ENCODE results near the gene GSN. TPM values are rescaled to one million over a fixed set of nuclear protein-coding genes. Genes with fewer than 3 reads are reported as not detected.

The GSN gene
- 10 to 100 TPM in 1 of 2 donors, 1 to 10 TPM in 1; 9.4 to 40.9 TPM for total RNA-seq

- no peaks in the 10 kb centered on the region for H3K27me3 Mint-ChIP-seq
- DNase-seq (ENCODE audit: low spot score) (peak; percentile 78), ATAC-seq (peak; percentile 91 to 94)
- H3K4me3 Mint-ChIP-seq = peak within 1 kb of the TSS; percentile 86
- peak within 1 kb of the TSS; percentile 60 to 91 for H3K27ac Mint-ChIP-seq
- no peaks in the 10 kb centered on the region for H3K36me3 Mint-ChIP-seq
- no peaks in the 10 kb centered on the region for H3K9me3 Mint-ChIP-seq
- peaks cover 49% of the 10 kb centered on the region in 2 donors for H3K4me1 Mint-ChIP-seq (ENCODE audit: low read depth in 2 of 2)
These were observed at the start of gene GSN for GRCh38 chr9:121267689-121268597. Gene GSN (plus strand): TSS chr9:121268162. CDS start chr9:121301972, 33,810 bp downstream.

DNA sequence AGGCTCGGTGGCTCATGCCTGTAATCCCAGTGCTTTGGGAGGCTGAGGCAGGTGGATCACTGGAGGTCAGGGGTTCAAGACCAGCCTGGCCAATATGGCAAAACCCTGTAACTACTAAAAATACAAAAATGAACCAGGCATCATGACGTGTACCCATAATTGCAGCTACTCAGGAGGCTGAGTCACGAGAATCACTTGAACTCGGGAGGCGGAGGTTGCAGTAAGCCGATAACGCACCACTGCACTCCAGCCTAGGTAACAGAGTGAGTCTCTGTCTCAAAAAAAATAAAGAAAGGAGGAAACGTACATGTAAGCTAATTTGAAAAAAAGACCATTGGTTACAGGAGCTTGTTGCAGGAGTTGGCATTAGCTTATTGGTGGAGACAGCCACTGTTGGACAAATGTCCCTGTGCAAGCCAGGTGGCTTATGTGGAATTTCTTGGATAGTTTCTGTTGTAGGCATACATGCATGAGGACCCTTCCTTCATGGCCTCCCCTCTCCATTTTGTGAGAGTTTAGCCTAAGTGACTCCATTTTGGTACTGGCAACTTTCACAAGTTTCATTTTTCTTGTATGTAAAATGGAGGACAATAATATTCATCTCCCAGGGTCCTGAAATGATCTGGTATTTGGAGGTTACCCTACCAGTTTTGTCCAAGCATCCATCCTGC lies 49.5 kb upstream of the GSN start:
- H3K4me1 Mint-ChIP-seq (ENCODE audit: low read depth in 2 of 2) = peaks cover 14 to 20% of the 10 kb centered on the region in 2 donors
- DNase-seq (ENCODE audit: low spot score) (no peak), ATAC-seq (no peak)
- no peaks in the 10 kb centered on the region for H3K27me3 Mint-ChIP-seq
- peaks cover 6% of the 10 kb centered on the region for H3K36me3 Mint-ChIP-seq
- H3K9me3 Mint-ChIP-seq = no peaks in the 10 kb centered on the region
- peak overlapping the region; percentile 34 for H3K4me3 Mint-ChIP-seq
- no peak overlapping the region for H3K27ac Mint-ChIP-seq

DNA sequence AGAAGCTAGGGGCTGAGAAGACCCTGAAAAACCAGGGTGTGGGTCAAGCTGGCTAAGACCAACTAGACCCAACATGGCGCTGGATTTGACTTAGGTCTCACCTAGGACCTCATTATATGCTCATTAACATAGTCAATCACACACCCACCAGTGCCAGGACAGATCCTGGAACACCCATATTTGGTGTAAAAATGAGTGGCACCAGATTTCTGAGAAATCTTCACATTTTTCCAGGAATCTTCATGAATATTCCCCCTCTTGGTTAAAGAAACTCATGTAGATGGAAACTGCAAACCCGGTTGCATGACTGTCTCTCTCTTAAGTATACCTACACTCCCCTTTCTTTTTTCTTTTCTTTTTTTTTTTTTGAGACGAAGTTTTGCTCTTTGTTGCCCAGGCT lies 48.4 kb upstream of the GSN start:
- H3K4me3 Mint-ChIP-seq = no peak overlapping the region
- no peaks in the 10 kb centered on the region for H3K9me3 Mint-ChIP-seq

DNA sequence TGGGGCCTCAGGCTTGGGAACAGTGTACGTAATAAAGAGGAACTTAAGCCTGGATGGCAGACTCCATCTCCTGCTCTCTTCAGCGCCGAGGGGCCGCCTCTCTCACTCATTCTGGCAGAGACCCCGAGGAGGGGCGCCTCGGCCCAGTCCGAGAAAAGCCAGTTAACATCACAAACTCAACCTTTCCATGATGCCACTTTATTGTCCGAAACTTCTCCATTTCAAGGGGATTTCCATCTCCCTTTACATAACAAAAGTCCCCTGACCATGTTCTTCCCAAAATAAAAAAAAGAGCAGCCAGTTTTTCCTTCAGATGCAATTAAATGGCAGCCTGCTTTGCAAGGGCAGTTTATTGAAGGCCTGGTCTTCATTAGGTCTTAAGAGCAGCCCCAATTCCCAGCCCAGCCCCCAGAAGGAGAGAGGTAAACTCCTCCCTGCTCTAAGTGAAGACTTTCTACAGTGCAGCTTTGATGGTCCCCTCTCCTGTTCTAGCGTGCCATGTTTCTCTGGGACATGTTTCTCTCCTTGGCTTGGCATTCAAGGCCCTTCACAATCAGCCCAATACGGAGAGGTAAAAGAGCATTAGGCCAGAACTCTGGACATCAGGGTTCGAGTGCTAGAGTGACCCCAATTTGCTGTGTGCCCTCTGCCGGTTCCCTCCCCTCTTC lies 46.8 kb upstream of the GSN start:
- H3K4me3 Mint-ChIP-seq = no peak overlapping the region
- DNase-seq (ENCODE audit: low spot score) = no peak
- no peaks in the 10 kb centered on the region for H3K9me3 Mint-ChIP-seq
- peaks cover 6% of the 10 kb centered on the region for H3K36me3 Mint-ChIP-seq
- ATAC-seq = no peak
- H3K27me3 Mint-ChIP-seq = no peaks in the 10 kb centered on the region
- H3K27ac Mint-ChIP-seq = no peak overlapping the region
- peaks cover 12 to 19% of the 10 kb centered on the region in 2 donors for H3K4me1 Mint-ChIP-seq (ENCODE audit: low read depth in 2 of 2)

More for the DNA sequence above, 48.4 kb upstream of the GSN start:
- Mint-ChIP-seq H3K27me3 (no peaks in the 10 kb centered on the region), H3K27ac (no peak overlapping the region), H3K36me3 (peaks cover 6% of the 10 kb centered on the region), H3K4me1 (ENCODE audit: low read depth in 2 of 2) (peaks cover 14 to 20% of the 10 kb centered on the region in 2 donors)
- DNase-seq (ENCODE audit: low spot score) (no peak), ATAC-seq (no peak)

GRCh38 chr9:121221664-121222055 lies 46.3 kb upstream of the GSN start:
- Mint-ChIP-seq H3K4me3 (no peak overlapping the region), H3K9me3 (no peaks in the 10 kb centered on the region), H3K27me3 (no peaks in the 10 kb centered on the region), H3K27ac (no peak overlapping the region), H3K4me1 (ENCODE audit: low read depth in 2 of 2) (peaks cover 8 to 14% of the 10 kb centered on the region in 2 donors), H3K36me3 (peaks cover 6% of the 10 kb centered on the region)
- no peak for ATAC-seq
- no peak for DNase-seq (ENCODE audit: low spot score)

GRCh38 chr9:121222524-121223171 lies 45.3 kb upstream of the GSN start:
- no peaks in the 10 kb centered on the region for H3K9me3 Mint-ChIP-seq
- H3K27me3 Mint-ChIP-seq = no peaks in the 10 kb centered on the region
- H3K4me1 Mint-ChIP-seq (ENCODE audit: low read depth in 2 of 2) = peaks cover 8 to 12% of the 10 kb centered on the region in 2 donors
- ATAC-seq (no peak), DNase-seq (ENCODE audit: low spot score) (no peak)
- H3K27ac Mint-ChIP-seq = no peak overlapping the region
- peaks cover 5% of the 10 kb centered on the region for H3K36me3 Mint-ChIP-seq
- no peak overlapping the region for H3K4me3 Mint-ChIP-seq

DNA sequence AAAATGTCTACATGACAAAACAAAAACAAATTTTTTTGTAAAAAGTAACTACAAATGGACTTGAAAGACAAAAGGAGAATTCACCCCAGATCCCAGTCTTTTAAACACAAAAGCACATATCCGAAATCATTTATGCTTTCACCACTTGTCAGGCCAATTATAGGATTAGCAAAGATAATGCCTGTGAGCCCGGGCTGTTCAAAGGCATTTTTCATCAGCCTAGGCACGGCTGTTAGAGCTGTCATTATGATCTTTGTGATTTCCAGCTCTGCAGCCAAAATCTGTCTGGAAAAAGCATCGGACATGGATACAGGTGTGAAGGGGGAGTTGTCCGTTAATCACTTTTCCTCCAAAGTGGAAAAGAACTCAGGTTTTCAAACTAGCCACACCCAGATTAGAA lies 42.7 kb upstream of the GSN start:
- Mint-ChIP-seq H3K4me1 (ENCODE audit: low read depth in 2 of 2) (peaks cover 6 to 10% of the 10 kb centered on the region in 2 donors), H3K27ac (no peak overlapping the region), H3K36me3 (no peaks in the 10 kb centered on the region), H3K27me3 (no peaks in the 10 kb centered on the region), H3K4me3 (no peak overlapping the region), H3K9me3 (no peaks in the 10 kb centered on the region)
- DNase-seq (ENCODE audit: low spot score) = no peak
- ATAC-seq = no peak

DNA sequence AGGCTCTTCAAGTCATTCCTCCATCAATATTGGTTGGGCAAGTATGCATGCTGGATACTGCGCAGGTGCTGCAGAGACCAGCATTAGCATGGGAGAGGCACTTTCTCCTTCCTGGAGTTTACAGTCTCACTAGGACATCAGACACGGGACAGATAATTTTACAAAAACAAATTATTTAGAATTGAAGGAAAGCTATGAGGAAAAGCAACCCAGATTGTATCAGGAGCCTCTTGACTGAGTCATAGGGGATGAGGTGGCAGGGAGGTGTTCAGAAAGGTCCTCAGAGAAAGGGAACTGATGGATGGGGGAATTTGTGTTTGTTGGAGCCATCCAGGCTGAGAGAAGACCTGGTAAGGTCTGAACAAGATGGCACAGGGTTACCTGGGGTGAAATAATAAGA lies 41.8 kb upstream of the GSN start:
- no peak for ATAC-seq
- H3K9me3 Mint-ChIP-seq = no peaks in the 10 kb centered on the region
- no peaks in the 10 kb centered on the region for H3K27me3 Mint-ChIP-seq
- H3K27ac Mint-ChIP-seq = no peak overlapping the region
- H3K36me3 Mint-ChIP-seq = peaks cover under 1% of the 10 kb centered on the region
- H3K4me3 Mint-ChIP-seq = no peak overlapping the region
- H3K4me1 Mint-ChIP-seq (ENCODE audit: low read depth in 2 of 2) = peaks cover 6 to 10% of the 10 kb centered on the region in 2 donors
- no peak for DNase-seq (ENCODE audit: low spot score)

DNA sequence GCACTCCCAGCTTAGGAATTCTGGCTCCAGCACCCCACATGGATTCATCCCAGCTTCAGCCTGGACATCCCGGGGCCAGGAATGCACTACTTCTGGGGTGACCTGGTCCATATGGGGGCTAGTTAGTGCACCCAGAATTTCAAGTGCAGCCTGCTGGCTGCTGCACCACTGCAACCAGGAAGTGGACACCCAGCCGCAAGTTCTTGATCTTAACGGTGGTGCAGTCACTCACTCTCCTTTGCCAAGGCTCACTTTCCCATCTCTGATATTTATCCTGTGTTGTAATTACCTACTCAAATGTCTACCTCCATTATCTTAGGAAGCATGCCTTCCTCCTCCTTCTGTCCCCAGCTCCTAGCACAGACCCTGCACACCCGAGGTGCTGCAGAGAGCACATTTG lies 40.1 kb upstream of the GSN start:
- peaks cover 5 to 8% of the 10 kb centered on the region in 2 donors for H3K4me1 Mint-ChIP-seq (ENCODE audit: low read depth in 2 of 2)

DNA sequence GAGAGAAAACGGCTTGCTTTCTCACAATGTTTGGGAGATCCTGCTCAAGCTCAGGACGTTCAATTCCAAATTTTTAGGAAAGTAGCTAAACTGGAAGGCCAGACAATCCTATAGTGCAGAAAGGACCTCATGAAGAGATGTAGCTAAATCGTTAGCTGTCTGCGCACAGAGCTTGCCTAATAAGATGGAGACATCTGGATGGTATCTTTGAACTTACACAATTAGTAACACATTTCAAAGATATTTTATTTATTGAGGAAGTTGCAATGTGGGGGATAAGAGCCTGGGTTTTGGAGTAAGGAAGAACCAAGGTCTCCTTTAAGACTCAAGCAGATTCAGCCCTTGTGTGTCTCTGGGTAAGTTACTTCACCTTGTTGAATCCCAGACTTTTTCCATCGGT lies 37.7 kb upstream of the GSN start:
- H3K36me3 Mint-ChIP-seq = peaks cover 5% of the 10 kb centered on the region
- H3K4me3 Mint-ChIP-seq = no peak overlapping the region
- peaks cover 3 to 5% of the 10 kb centered on the region in 2 donors for H3K4me1 Mint-ChIP-seq (ENCODE audit: low read depth in 2 of 2)
- H3K27me3 Mint-ChIP-seq = no peaks in the 10 kb centered on the region
- DNase-seq (ENCODE audit: low spot score) = no peak
- no peak for ATAC-seq
- no peak overlapping the region for H3K27ac Mint-ChIP-seq
- H3K9me3 Mint-ChIP-seq = no peaks in the 10 kb centered on the region

More for the DNA sequence above, 40.1 kb upstream of the GSN start:
- Mint-ChIP-seq H3K27ac (no peak overlapping the region), H3K4me3 (no peak overlapping the region), H3K27me3 (no peaks in the 10 kb centered on the region), H3K36me3 (peaks cover 5% of the 10 kb centered on the region), H3K9me3 (no peaks in the 10 kb centered on the region)
- ATAC-seq (peak in 1 of 2 donors; percentile 24), DNase-seq (ENCODE audit: low spot score) (no peak)

GRCh38 chr9:121232251-121232650 lies 35.7 kb upstream of the GSN start:
- Mint-ChIP-seq H3K4me3 (no peak overlapping the region), H3K27me3 (no peaks in the 10 kb centered on the region), H3K27ac (no peak overlapping the region), H3K4me1 (ENCODE audit: low read depth in 2 of 2) (peaks cover 3 to 5% of the 10 kb centered on the region in 2 donors), H3K9me3 (no peaks in the 10 kb centered on the region), H3K36me3 (peaks cover 5% of the 10 kb centered on the region)
- DNase-seq (ENCODE audit: low spot score) (no peak), ATAC-seq (no peak)

DNA sequence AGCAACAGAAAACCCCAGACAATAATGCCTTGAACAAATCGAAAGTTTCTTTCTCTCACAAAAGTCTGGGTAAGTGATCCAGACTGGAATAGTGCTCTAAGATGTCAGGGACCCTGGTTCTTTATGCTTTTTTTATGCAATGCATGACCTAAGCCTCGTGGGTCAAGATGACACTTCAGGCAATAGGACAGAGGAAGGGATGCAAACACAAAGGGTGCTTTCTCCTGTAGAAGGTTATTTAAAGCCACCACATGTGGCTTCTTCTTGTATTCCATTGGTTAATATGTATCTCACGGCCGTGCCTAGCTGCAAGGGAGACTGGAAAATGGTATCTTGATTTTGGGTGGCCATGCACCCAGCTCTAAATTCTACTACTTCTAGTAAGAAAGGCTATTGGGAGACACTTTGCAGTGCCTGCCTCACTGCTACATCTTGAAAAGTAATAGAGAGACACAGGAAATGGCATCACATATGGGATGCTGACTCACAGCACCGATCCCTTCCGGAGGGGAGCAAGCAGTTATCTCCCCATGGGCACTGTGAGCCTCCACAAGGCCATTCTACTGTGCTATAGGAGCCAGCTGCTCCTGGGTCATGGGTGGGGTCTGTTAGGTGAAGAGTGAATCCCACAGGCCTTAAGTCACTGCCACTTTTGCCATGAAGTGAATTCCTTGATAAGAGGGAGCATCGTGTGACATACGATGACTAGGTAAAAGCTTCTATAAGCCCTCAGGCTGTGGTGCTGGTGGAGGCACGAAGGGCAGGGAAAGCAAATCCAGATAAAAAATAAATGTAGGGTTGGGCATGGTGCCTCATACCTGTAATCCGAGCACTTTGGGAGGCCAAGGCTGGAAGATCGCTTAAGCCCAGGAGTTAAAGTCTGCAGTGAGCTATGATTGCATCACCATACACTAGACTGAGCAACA lies 33.8 kb upstream of the GSN start:
- H3K36me3 Mint-ChIP-seq = peaks cover 5% of the 10 kb centered on the region
- no peaks in the 10 kb centered on the region for H3K4me1 Mint-ChIP-seq (ENCODE audit: low read depth in 2 of 2)
- no peak for ATAC-seq
- no peak for DNase-seq (ENCODE audit: low spot score)
- H3K9me3 Mint-ChIP-seq = no peaks in the 10 kb centered on the region
- no peak overlapping the region for H3K4me3 Mint-ChIP-seq
- peak overlapping the region in 1 of 2 donors; percentile 54 for H3K27ac Mint-ChIP-seq
- H3K27me3 Mint-ChIP-seq = no peaks in the 10 kb centered on the region

DNA sequence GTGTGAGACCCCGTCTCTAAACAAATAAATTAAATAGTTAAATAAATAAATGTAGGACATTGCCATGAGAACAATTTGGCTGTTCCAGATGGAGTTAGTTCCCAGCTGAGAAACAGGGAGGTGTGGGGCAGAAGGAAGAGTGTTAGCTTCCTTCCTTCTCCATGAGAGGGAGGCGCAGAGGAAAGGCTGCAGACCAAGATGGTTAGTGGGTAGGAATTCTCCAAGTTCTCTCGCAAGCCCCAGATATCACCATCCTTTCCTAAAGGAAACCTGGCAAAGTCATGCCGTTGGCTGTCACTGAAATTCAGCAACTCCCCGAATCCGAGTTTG lies 33.2 kb upstream of the GSN start:
- no peak overlapping the region for H3K27ac Mint-ChIP-seq
- no peaks in the 10 kb centered on the region for H3K4me1 Mint-ChIP-seq (ENCODE audit: low read depth in 2 of 2)
- DNase-seq (ENCODE audit: low spot score) (no peak), ATAC-seq (no peak)
- no peaks in the 10 kb centered on the region for H3K9me3 Mint-ChIP-seq
- peaks cover 5% of the 10 kb centered on the region for H3K36me3 Mint-ChIP-seq
- no peaks in the 10 kb centered on the region for H3K27me3 Mint-ChIP-seq
- H3K4me3 Mint-ChIP-seq = no peak overlapping the region

Data from natural killer cell treated with Interleukin-12 subunit alpha and Interleukin-12 subunit beta and Interleukin-15 and Interleukin-18, amount 100 ng/mL, for 72 hours (primary cell).